Astrocyte of the cerebellum (primary cell): ENCODE measurements around the gene PTPRM.
"Not testable (repeated sequence)": the region's sequence is repeated elsewhere in the genome, so short reads cannot be mapped to it uniquely, and the experiment has no call there.

Experiments used
- DNase-seq: peaks from one replicate; pipeline ENCODE4 v3.0.0-alpha.2; 2011; ENCODE audit warnings: low read depth
- H3K4me3 ChIP-seq: 2 replicates; pipeline ENCODE4 v1.5.1; 2011; ENCODE audit warnings: mild to moderate bottlenecking, low read depth, low read length, moderate library complexity
- in situ Hi-C: cut with HindIII; loops from 2 replicates; pipeline ENCODE4 v1.10.0; 2017; ENCODE audit warnings: low sequenced_read_pairs
- TF ChIP-seq, protein P1 (sequence below): IDR thresholded peaks from 2 replicates; pipeline ENCODE4 v1.5.1; 2012; ENCODE audit warnings: low read length, low read depth, moderate library complexity, mild to moderate bottlenecking; ENCODE audit errors: missing control alignments

Gene PTPRM

DNA sequence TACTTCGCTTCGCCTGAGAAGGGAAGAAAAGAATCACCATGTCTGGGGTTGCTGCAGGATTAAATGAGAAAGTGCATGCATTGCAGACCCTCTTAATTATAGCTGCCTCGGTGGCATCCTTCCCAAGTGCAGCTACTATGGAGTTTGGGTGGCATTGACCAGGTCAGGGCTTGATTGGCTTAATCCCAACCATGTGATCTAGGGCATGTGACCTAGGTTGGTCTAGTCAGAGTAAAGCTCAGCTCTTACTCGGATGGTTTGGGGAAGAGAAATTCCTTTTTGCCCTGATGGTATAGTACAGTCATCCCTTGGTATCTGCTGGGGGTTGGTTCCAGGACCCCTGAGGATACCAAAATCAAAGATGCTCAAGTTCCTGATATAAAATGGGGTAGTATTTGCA, 863.9 kb downstream of the PTPRM start:
- in situ Hi-C loops: no loop called here
- DNase-seq: no peak
- TF ChIP-seq, protein P1, sequence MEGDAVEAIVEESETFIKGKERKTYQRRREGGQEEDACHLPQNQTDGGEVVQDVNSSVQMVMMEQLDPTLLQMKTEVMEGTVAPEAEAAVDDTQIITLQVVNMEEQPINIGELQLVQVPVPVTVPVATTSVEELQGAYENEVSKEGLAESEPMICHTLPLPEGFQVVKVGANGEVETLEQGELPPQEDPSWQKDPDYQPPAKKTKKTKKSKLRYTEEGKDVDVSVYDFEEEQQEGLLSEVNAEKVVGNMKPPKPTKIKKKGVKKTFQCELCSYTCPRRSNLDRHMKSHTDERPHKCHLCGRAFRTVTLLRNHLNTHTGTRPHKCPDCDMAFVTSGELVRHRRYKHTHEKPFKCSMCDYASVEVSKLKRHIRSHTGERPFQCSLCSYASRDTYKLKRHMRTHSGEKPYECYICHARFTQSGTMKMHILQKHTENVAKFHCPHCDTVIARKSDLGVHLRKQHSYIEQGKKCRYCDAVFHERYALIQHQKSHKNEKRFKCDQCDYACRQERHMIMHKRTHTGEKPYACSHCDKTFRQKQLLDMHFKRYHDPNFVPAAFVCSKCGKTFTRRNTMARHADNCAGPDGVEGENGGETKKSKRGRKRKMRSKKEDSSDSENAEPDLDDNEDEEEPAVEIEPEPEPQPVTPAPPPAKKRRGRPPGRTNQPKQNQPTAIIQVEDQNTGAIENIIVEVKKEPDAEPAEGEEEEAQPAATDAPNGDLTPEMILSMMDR: no peak
- no peak overlapping the region for H3K4me3 ChIP-seq

GRCh38 chr18:8433323-8433722, 866.2 kb downstream of the PTPRM start:
- H3K4me3 ChIP-seq: no peak overlapping the region
- in situ Hi-C loops: no loop called here
- TF ChIP-seq, protein P1: no peak
- DNase-seq: no peak

DNA sequence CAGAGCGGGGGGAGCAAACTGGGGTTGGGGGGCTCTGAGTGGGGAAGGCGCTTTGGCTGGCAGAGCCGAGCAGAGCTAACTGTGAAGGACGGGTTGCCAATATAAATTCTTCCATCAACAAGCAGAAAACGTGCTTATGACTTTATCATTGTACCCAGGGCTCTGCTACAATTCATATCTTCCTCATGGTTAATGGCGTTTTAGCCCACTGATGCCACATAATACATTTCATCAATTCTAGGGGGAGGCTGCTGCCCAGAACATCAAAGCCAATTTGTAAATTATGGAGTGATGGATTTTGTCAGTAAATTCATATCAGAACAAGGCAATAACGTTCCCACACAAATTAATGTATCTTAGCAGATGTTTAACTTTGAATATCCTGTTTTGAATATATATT, 866.7 kb downstream of the PTPRM start:
- no peak overlapping the region for H3K4me3 ChIP-seq
- TF ChIP-seq, protein P1: no peak
- in situ Hi-C loops: no loop called here
- DNase-seq: no peak

DNA sequence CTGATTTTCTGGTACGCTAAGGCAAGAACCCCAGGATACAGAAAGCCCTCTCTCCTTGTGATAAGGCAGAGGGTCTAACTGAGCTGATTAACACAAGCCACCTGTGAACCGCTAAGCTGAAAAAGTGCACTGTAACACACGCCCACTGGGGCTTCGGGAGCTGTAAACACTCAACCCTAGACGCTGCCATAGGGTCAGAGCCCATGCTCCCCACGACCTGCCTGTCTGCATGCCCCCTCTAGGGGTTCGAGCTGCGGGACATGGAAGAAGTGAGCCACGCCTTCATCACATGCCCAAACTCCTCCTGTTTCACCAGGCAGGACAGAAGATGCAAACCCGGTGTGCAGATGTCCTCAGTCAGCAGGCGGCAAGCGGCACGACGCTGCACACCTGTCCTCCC, 868.3 kb downstream of the PTPRM start:
- DNase-seq: no peak
- in situ Hi-C loops: no loop called here
- H3K4me3 ChIP-seq: no peak overlapping the region
- TF ChIP-seq, protein P1: no peak

GRCh38 chr18:8439055-8439454, 871.9 kb downstream of the PTPRM start:
- H3K4me3 ChIP-seq: no peak overlapping the region
- DNase-seq: no peak
- TF ChIP-seq, protein P1: no peak
- in situ Hi-C loops: no loop called here

GRCh38 chr18:8443505-8443904, 876.4 kb downstream of the PTPRM start:
- no peak for DNase-seq
- no peak overlapping the region for H3K4me3 ChIP-seq
- in situ Hi-C loops: no loop called here
- TF ChIP-seq, protein P1: no peak

- DNase-seq, H3K4me3 ChIP-seq, in situ Hi-C loops: not testable (repeated sequence)
Observed at GRCh38 chr18:8446936-8447335, 879.8 kb downstream of the PTPRM start.
